ENCODE data around the gene RMI1.
"Not testable (repeated sequence)": the region's sequence is repeated elsewhere in the genome, so short reads cannot be mapped to it uniquely, and the experiment has no call there.

RMI1 gene

DNA sequence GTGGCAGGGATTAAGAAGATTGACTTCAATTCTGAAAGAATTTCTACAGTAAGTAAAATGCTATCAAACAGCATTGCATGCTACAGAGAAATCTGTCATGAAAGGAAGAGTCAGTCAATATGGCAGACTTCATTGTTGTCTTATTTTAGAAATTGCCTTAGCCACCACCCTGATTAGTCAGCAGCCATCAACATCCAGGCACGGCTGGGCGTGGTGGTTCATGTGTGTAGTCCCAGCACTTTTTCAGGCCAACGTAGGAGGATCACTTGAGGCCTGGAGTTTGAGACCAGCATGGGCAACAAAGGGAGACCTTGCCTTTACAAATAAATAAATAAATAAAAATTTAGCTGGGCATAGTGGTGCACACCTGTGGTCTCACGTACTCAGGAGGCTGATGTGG lies 46.6 kb downstream of the RMI1 start:
- FAIRE-seq (no peak), DNase-seq (ENCODE audit: insufficient read length) (no peak)
- TF ChIP-seq TAF1 (IDR thresholded peaks at IDR 0.05; ENCODE audit: borderline replicate concordance, low read depth, low read length) (no peak), POLR2A (IDR thresholded peaks at IDR 0.05; ENCODE audit: low read depth, low read length) (no peak), POLR2AphosphoS5 (IDR thresholded peaks at IDR 0.05; ENCODE audit: low read depth, low read length) (no peak)

DNA sequence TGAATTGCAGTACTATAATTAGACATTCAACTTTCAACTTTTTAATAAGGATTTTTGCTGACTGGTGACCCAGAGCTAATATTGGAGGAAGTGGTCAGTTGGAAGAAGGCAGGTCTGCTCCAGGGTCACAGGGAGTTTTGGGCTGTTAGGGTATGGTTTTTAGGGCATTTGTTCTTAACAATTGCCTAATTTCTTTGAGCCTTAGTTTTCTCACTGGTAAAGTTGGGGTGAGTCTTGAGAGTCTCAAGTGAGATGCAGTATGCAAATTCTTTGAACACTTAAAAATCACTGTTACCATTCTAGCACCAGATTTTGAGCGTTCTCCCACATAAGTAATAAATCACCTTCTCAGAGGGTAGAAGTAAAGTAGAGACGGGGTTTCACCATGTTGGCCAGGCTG lies 50.9 kb downstream of the RMI1 start:
- TF ChIP-seq POLR2A (IDR thresholded peaks at IDR 0.05; ENCODE audit: low read depth, low read length): no peak
- TF ChIP-seq TAF1 (IDR thresholded peaks at IDR 0.05; ENCODE audit: borderline replicate concordance, low read depth, low read length): no peak
- no peak for TF ChIP-seq POLR2AphosphoS5 (IDR thresholded peaks at IDR 0.05; ENCODE audit: low read depth, low read length)
- no peak for FAIRE-seq
- no peak for DNase-seq (ENCODE audit: insufficient read length)

DNA sequence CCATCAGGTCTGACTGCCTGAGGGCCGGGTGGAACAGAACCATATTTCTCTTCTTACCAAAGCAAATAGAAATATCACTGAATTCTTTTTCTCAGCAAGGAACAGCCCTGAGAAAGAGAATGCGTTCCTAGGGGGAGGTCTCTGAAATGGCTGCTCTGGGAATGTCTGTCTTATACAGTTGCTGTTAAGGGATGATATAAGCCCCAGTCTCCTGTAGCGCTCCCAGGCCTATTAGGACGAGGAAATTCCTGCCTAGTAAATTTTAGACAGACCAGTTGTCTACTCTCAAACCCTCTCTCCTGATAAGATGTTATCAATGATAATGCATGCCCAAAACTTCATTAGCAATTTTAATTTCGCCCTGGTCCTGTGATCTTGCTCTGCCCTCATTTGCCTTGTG lies 61.3 kb downstream of the RMI1 start:
- DNase-seq (ENCODE audit: insufficient read length); FAIRE-seq: not testable (repeated sequence)

DNA sequence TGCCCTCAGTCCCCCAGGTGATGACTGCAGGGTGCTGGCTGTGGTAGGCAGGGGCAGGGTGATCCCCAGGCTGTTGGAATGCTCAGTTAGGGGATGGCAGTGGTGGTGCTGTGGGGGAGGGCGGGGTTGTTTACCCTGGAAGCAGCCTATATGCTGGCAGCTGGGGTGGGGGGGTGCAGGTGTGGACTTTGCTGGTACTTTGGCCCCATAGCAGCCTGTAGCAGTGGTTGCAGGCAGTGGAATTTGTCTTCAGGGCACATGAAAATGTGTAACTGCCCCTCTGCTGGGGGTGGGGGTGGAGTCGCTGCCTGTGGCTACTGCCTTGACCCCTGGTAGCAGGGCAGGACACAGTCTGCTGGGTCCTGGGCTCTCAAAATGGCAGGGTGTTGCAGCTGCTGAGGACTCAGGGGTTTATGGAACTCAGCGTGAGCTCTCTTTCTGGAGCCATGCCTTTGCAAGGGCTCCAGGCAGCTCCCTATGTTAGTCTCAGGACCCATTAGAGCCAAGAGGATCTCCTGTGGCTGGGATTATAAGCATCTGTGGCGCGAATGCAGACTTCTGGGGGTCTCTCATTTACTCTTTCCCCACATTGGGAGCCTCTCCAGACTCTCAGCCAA lies 65.0 kb downstream of the RMI1 start:
- no peak for TF ChIP-seq TAF1 (IDR thresholded peaks at IDR 0.05; ENCODE audit: borderline replicate concordance, low read depth, low read length)
- TF ChIP-seq POLR2AphosphoS5 (IDR thresholded peaks at IDR 0.05; ENCODE audit: low read depth, low read length): no peak
- TF ChIP-seq POLR2A (IDR thresholded peaks at IDR 0.05; ENCODE audit: low read depth, low read length): no peak
- no peak for DNase-seq (ENCODE audit: insufficient read length)
- no peak for FAIRE-seq
